Lower leg skin (tissue), 4 donors: ENCODE data around the gene PROM1. TPM values are rescaled to one million over a fixed set of nuclear protein-coding genes. Genes with fewer than 3 reads are reported as not detected.

Source experiments
- DNase-seq, 2 donors: peaks; one replicate each; pipeline ENCODE4 v3.0.0-alpha.2; 2019; ENCODE audit warnings: low spot score in 2 of 2
- H3K4me3 ChIP-seq: fragments of 200-600 bp; sonication (generic); 2 replicates; pipeline ENCODE4 v1.5.1; 2017; ENCODE audit warnings: mild to moderate bottlenecking, low read depth; ENCODE audit not compliant: poor library complexity, severe bottlenecking
- POLR2A ChIP-seq, 2 donors: fragments of 450-650 bp; IDR thresholded peaks; one replicate each; pipeline ENCODE4 v1.6.1; 2016 to 2017; ENCODE audit warnings: antibody characterized with exemption in 2 of 2, mild to moderate bottlenecking in 1 of 2, moderate library complexity in 1 of 2
- WGBS, 2 donors: methylation state at CpG; one replicate each; pipeline ENCODE4 v1.1.5; 2018; 5-methylcytosine and 5-hydroxymethylcytosine counted together
- intact Hi-C: fragments of 100-400 bp; cut with DNase I; formaldehyde crosslinking; loops from one replicate; pipeline ENCODE4 v1.15.0; 2023; ENCODE audit warnings: low total_unique reads
- total RNA-seq, 4 donors: library from RNA; depleted of rRNA; stranded (reverse); fragments of >200 nt; gene quantifications; one replicate each; pipeline ENCODE4 v1.1.0, GENCODE V29; 2016
- TF ChIP-seq, protein P1 (sequence below), 3 donors: fragments of 450-650 bp; IDR thresholded peaks; one replicate each; pipeline ENCODE4 v1.5.1; 2016; ENCODE audit warnings: antibody characterized with exemption in 3 of 3, mild to moderate bottlenecking in 3 of 3, moderate library complexity in 2 of 3

The PROM1 gene
- total RNA-seq, 4 donors from 2014 or later, result 1.3 to 7.6 (median 2.9) TPM

DNA sequence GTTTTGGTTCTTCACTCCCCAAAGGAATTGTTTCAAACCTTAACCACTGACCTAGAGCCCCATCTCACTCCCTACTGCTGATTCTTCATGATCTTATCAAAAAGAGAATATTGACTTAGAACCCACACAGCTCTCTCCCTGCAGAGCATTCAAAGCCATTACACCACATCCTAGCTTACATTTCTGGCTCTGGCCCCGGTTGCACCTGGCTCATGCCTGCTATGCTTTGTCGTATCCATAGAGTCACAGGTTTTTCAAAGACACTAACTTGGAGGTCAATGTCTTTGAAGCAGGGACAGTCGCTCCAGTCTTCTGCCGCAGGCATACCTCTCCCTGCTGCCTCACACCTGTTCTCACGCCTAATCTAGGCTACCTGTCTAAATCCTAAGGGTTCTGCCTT, 78.1 kb downstream of the PROM1 start:
- intact Hi-C loops, result no loop called here
- no peak for DNase-seq
- 67 to 89% methylated on average over 5 of the region's 5 CpGs for WGBS, 2 donors
- no peak overlapping the region for H3K4me3 ChIP-seq
- TF ChIP-seq, protein P1, sequence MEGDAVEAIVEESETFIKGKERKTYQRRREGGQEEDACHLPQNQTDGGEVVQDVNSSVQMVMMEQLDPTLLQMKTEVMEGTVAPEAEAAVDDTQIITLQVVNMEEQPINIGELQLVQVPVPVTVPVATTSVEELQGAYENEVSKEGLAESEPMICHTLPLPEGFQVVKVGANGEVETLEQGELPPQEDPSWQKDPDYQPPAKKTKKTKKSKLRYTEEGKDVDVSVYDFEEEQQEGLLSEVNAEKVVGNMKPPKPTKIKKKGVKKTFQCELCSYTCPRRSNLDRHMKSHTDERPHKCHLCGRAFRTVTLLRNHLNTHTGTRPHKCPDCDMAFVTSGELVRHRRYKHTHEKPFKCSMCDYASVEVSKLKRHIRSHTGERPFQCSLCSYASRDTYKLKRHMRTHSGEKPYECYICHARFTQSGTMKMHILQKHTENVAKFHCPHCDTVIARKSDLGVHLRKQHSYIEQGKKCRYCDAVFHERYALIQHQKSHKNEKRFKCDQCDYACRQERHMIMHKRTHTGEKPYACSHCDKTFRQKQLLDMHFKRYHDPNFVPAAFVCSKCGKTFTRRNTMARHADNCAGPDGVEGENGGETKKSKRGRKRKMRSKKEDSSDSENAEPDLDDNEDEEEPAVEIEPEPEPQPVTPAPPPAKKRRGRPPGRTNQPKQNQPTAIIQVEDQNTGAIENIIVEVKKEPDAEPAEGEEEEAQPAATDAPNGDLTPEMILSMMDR (IDR thresholded peaks at IDR 0.05), result no peak
- TF ChIP-seq POLR2A (IDR thresholded peaks at IDR 0.05), result no peak

DNA sequence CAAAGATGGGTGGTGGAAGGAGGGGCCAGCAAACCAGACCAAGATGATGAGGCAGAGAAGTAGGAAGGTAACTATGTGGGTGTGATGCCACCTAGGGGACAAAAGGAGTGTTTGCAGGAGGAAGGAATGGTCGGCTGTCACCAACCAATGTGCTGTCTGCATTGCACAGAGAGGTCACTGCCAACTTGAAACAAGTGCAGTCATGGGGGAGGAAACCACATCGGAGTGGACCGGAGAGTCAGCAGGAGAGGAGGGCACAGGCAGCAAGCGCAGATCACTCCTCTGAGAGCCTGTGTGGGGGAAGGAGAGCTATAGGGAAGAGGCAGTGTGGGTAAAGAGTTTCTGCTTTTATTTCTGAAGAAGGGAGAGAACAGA, 82.4 kb downstream of the PROM1 start:
- intact Hi-C loops, result no loop called here
- WGBS, 2 donors, result 2 to 3% methylated on average over 4 of the region's 4 CpGs
- TF ChIP-seq, protein P1 (IDR thresholded peaks at IDR 0.05), result peak in 1 of 3 donors; percentile 75
- no peak for TF ChIP-seq POLR2A (IDR thresholded peaks at IDR 0.05)
- DNase-seq, result peak; percentile 59 to 87
- no peak overlapping the region for H3K4me3 ChIP-seq

DNA sequence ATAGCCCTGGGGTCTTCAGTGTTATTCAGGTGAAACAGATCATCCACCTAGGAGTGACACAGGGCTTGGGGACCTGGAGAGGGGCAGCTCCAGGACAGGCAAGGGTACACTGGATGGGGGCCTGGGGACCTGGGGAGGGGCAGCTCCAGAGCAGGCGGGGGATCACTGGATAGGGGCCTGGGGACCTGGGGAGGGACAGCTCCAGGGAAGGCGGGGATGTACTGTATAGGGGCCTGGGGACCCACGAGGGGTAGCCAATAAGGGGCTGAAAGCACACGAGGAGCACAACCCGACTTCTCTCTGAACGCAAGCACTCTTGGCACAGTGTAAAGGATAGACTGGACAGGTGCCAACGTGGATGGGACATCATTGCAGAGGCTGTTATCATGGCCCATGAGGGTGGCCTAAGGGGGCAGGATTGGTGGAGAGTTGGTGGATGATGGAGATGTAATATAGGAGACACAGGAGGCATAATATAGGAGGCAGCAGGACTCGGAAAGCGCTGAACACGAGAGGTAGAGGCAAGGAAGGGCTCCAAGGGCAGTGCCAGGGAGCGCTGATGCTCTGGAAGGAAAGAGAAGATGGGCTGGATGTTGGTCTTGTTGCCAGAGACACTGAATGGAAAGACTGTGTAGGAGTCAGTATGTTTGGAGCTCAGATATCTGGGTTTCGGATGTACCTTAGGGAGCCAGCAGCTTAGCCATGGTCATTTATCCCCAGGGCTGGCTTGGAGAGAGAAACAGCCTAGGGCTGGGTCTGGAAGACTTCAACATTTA, 82.9 kb downstream of the PROM1 start:
- H3K4me3 ChIP-seq, result no peak overlapping the region
- intact Hi-C loops, result no loop called here
- WGBS, 2 donors, result 65 to 67% methylated on average over 12 of the region's 12 CpGs
- TF ChIP-seq, protein P1 (IDR thresholded peaks at IDR 0.05), result no peak
- no peak for TF ChIP-seq POLR2A (IDR thresholded peaks at IDR 0.05)
- no peak for DNase-seq

DNA sequence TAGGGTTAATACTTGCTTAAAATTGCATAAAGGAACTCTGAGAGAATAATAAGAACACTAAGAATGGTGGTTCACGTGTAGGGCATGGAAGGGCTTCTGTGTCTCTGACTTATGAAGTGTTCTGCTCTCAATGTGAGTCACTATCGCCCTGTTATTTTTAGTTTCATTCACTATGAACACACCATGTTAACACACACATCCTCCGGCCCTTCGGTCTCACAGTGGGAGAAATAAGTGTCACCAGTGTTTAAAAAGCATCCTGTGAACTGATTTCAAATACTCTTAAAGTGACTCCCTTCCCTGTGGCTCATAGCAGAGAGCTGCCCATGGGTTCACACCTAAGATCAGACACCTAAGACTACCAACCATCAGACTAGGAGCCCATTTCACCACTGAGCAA, 87.0 kb downstream of the PROM1 start:
- DNase-seq, result no peak
- WGBS, 2 donors, result 78 to 83% methylated on average over 4 of the region's 4 CpGs
- intact Hi-C loops, result no loop called here
- no peak overlapping the region for H3K4me3 ChIP-seq
- TF ChIP-seq, protein P1 (IDR thresholded peaks at IDR 0.05), result no peak
- no peak for TF ChIP-seq POLR2A (IDR thresholded peaks at IDR 0.05)

DNA sequence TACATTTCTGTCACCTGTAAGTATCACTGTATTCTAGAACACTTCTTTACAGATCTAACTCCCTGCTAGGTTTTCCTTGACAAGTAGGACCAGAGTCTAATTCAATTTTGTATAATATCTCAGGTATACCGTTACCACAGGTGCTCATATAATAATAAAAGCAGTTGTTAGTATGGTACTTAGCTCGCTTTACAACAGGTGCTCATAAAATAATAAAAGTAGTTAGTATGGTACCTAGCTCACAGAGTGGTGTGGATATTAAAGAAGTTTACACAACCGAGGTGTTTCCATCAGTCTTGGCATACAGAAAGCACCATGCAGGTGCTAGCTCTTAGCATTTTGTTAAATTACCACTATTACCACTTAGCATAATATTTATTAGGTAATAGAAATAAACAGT, 88.0 kb downstream of the PROM1 start:
- WGBS, 2 donors, result 93 to 95% methylated on average over 3 of the region's 3 CpGs
- intact Hi-C loops, result no loop called here
- DNase-seq, result no peak
- H3K4me3 ChIP-seq, result no peak overlapping the region
- TF ChIP-seq, protein P1 (IDR thresholded peaks at IDR 0.05), result no peak
- TF ChIP-seq POLR2A (IDR thresholded peaks at IDR 0.05), result no peak

DNA sequence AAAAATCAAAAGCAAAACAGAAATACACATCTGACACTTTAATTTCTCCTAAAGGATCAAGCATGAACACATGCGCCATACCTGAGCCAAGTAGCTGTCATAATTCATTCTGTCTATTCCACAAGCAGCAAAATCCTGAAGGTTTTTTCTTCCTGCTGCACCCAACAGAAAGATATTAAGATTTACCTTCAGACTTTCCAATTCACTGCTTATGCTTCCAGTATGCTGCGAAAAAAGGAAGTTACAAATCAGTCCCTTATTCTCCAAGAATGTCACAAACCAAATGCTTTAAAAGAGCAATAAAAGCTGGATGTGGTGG, 91.7 kb downstream of the PROM1 start:
- no peak for TF ChIP-seq POLR2A (IDR thresholded peaks at IDR 0.05)
- TF ChIP-seq, protein P1 (IDR thresholded peaks at IDR 0.05), result no peak
- H3K4me3 ChIP-seq, result no peak overlapping the region
- intact Hi-C loops, result no loop called here
- 23 to 29% methylated on average over 2 of the region's 2 CpGs for WGBS, 2 donors
- no peak for DNase-seq
